Right lobe of liver (tissue), 6 donors: ENCODE data around the gene FGF5. TPM values are rescaled to one million over a fixed set of nuclear protein-coding genes. Genes with fewer than 3 reads are reported as not detected.

ENCODE experiments used
- ATAC-seq, 4 donors: fragments of 200-7000 bp; cut with Tn5 transposase; one replicate each; pipeline ENCODE4 v1.9.1; 2020; ENCODE audit warnings: mild to moderate bottlenecking in 4 of 4, moderate library complexity in 4 of 4
- DNase-seq, 3 donors: peaks; one replicate each; pipeline ENCODE4 v3.0.0-alpha.2; 2020
- H3K27ac ChIP-seq, 3 donors: fragments of 200-600 bp; one replicate each; pipeline ENCODE4 v1.8.0; 2022
- H3K27me3 ChIP-seq, 2 donors: fragments of 200-600 bp; one replicate each; pipeline ENCODE4 v1.8.0; 2022
- H3K36me3 ChIP-seq, 4 donors: fragments of 200-600 bp; sonication (generic) in 1 of 4; one replicate each; pipeline versions ENCODE4 v1.5.1 to v1.8.0; 2017 to 2022; ENCODE audit warnings: control low read depth in 1 of 4
- H3K4me1 ChIP-seq, 4 donors: fragments of 200-600 bp; sonication (generic) in 1 of 4; one replicate each; pipeline versions ENCODE4 v1.5.1 to v1.8.0; 2017 to 2022; ENCODE audit warnings: control low read depth in 1 of 4
- H3K4me3 ChIP-seq, 3 donors: fragments of 200-600 bp; one replicate each; pipeline ENCODE4 v1.8.0; 2022
- H3K9me3 ChIP-seq, 4 donors: fragments of 200-600 bp; sonication (generic) in 1 of 4; one replicate each; pipeline versions ENCODE4 v1.5.1 to v1.8.0; 2017 to 2022; ENCODE audit warnings: control low read depth in 1 of 4
- POLR2A ChIP-seq: fragments of 450-650 bp; IDR thresholded peaks from one replicate; pipeline ENCODE4 v1.6.1; 2017; ENCODE audit warnings: antibody characterized with exemption, mild to moderate bottlenecking
- WGBS: methylation state at CpG from one replicate; pipeline ENCODE4 v1.1.6; 2018; ENCODE audit warnings: low coverage, low lambda C conversion rate; ENCODE audit not compliant: insufficient coverage; ENCODE audit errors: missing lambda C conversion rate; 5-methylcytosine and 5-hydroxymethylcytosine counted together
- intact Hi-C, 2 donors: fragments of 100-400 bp; cut with DNase I; formaldehyde crosslinking; loops; one replicate each; pipeline versions ENCODE4 v1.11.2 to v1.14.1; 2022
- total RNA-seq, 6 experiments: library from RNA; depleted of rRNA in 2 of 6; stranded (reverse); fragments of >200 nt in 2 of 6; fragmentation: NEBNext Ultra II Directional in 3 of 6; extraction: Animal tissue kit (Norgen Biotek cat#: 25700) in 3 of 6; gene quantifications; one replicate each; pipeline versions ENCODE4 v1.1.0 to v1.2.4, GENCODE V29; 2016 to 2023
- TF ChIP-seq, protein P1 (sequence below), 4 donors: fragments of 200-600 bp in 3 of 4; fragments of 450-650 bp in 1 of 4; IDR thresholded peaks; one replicate each; pipeline versions ENCODE4 v1.5.1 to v1.8.0; 2016 to 2022; ENCODE audit warnings: antibody characterized with exemption in 4 of 4, mild to moderate bottlenecking in 2 of 4
- donor health status: DM: no; HTN: yes; CAD: no.
- donor health status: DM: no; HTN: no; CAD: no.
- donor health status: DM: no; HTN: no; CAD: no.
- donor health status: DM: no; HTN: yes; CAD: no.
- donor health status: DM: no; HTN: yes; CAD: no.

Gene FGF5
- total RNA-seq, 6 experiments from 2014 or later: not detected

DNA sequence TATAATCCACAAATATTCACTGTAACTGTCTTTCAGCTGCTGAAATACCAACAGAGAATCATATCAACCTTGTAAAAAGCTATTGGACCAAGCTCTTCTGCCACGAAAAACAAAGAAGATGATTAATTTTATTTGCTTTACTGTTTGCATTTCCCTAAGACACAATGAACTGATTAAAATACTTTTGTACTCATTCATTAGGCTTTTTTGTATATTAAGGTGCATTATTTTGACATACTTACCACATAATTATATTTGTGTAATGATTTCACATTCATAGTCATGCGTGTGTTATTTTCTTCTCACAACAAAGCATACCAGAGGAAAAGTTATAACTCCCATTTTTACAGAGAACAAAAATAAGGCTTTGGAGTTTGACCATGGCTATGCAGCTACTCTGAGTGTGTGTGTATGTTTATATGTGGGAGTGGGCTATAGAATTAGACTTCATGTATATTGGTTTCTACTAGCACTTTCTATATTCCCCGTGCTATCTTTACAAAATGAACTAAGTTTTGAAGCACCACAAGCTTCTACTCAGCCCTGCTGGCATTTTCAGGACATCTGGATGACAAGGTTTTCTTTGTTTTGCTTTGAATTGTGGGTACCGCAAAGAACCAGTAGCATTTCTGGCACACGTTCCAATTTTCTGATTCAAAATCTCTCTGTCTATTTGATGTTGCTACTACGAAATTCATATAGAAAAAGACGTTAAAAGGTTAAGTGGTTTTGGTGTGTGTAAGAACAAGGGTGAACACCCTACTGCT lies 11.0 kb upstream of the FGF5 start:
- Histone ChIP-seq H3K9me3 (no peaks in the 10 kb centered on the region), H3K27ac (no peak overlapping the region), H3K27me3 (no peaks in the 10 kb centered on the region), H3K36me3 (no peaks in the 10 kb centered on the region), H3K4me3 (no peak overlapping the region), H3K4me1 (no peaks in the 10 kb centered on the region)
- no peak for ATAC-seq
- WGBS: 51% methylated on average over 7 of the region's 7 CpGs
- no peak for DNase-seq
- intact Hi-C loops: no loop called here
- TF ChIP-seq POLR2A: no peak
- TF ChIP-seq, protein P1, sequence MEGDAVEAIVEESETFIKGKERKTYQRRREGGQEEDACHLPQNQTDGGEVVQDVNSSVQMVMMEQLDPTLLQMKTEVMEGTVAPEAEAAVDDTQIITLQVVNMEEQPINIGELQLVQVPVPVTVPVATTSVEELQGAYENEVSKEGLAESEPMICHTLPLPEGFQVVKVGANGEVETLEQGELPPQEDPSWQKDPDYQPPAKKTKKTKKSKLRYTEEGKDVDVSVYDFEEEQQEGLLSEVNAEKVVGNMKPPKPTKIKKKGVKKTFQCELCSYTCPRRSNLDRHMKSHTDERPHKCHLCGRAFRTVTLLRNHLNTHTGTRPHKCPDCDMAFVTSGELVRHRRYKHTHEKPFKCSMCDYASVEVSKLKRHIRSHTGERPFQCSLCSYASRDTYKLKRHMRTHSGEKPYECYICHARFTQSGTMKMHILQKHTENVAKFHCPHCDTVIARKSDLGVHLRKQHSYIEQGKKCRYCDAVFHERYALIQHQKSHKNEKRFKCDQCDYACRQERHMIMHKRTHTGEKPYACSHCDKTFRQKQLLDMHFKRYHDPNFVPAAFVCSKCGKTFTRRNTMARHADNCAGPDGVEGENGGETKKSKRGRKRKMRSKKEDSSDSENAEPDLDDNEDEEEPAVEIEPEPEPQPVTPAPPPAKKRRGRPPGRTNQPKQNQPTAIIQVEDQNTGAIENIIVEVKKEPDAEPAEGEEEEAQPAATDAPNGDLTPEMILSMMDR (IDR thresholded peaks at IDR 0.05): no peak

DNA sequence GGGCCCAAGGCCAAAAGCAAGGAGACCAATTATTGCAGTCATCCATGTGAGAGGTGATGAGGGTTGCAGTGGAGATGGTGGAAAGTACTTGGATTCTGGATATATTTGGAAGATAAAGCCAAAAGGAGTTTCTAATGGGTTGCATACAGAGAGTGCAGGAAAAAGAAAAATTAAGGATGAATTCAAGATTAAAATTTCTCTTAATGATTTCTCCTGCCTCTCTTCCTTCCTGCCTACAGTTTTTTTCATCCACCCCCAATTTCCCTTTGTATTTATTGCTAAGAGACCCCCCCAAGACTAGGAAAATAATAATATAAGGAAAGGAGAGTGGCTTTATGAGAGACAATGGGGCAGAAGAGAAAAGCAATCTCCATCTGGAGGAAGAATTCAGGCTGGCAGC lies 8.6 kb upstream of the FGF5 start:
- H3K36me3 ChIP-seq: no peaks in the 10 kb centered on the region
- intact Hi-C loops: no loop called here
- DNase-seq (no peak), ATAC-seq (no peak)
- no peak overlapping the region for H3K4me3 ChIP-seq
- no peak overlapping the region for H3K27ac ChIP-seq
- no peaks in the 10 kb centered on the region for H3K9me3 ChIP-seq
- H3K27me3 ChIP-seq: no peaks in the 10 kb centered on the region
- TF ChIP-seq, protein P1 (IDR thresholded peaks at IDR 0.05): no peak
- no peak for TF ChIP-seq POLR2A
- H3K4me1 ChIP-seq: no peaks in the 10 kb centered on the region

DNA sequence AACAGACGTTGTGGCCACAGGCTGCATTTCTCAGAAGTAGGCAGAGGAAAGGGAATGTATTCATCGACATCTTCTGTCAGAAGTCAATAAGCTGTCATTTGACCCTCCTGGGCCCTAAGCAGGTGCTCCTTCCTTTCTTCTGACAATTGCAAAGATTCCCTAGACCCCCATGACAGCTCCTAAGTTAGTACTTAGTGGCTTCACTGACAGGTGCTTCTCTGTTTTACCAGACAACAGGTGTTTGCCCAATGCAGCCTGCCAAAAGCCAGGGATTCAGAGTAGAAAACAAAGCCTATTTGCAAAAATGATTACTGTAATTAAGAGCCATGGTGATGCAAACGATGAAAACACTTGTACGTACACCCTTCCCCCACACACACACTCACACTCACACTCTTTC lies 7.5 kb upstream of the FGF5 start:
- intact Hi-C loops: no loop called here
- ATAC-seq (no peak), DNase-seq (no peak)
- WGBS: 16% methylated on average over 4 of the region's 4 CpGs
- Histone ChIP-seq H3K4me1 (no peaks in the 10 kb centered on the region), H3K36me3 (no peaks in the 10 kb centered on the region), H3K27me3 (no peaks in the 10 kb centered on the region), H3K4me3 (no peak overlapping the region), H3K9me3 (no peaks in the 10 kb centered on the region), H3K27ac (no peak overlapping the region)
- no peak for TF ChIP-seq POLR2A
- TF ChIP-seq, protein P1 (IDR thresholded peaks at IDR 0.05): no peak

DNA sequence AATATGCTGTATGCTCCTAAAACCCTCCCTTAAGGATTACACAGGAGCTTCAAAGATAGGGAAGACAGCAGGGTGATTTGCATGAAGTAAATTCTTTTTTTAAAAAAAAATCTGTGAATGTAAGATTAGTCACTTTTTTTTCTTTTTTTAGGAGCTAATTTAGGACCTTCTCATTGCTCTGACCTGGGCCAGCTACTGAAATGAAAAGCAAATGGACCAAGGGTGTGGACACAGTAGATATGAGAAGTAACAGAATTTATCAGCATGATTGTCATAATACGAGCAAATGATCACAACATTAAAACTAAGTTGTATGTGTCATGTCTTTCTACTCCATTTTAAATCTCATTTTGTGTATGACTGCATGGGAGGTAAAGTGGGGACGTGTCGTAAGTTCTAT lies 6.6 kb upstream of the FGF5 start:
- Histone ChIP-seq H3K36me3 (no peaks in the 10 kb centered on the region), H3K27me3 (peaks cover 0 to 6% of the 10 kb centered on the region in 2 donors), H3K27ac (no peak overlapping the region), H3K4me3 (no peak overlapping the region), H3K4me1 (no peaks in the 10 kb centered on the region), H3K9me3 (no peaks in the 10 kb centered on the region)
- no peak for DNase-seq
- no peak for ATAC-seq
- 76% methylated on average over 3 of the region's 3 CpGs for WGBS
- intact Hi-C loops: no loop called here
- TF ChIP-seq, protein P1 (IDR thresholded peaks at IDR 0.05): no peak
- TF ChIP-seq POLR2A: no peak
